ENCODE results near the gene ZGLP1.
A peak's percentile ranks its signal among the peaks of the same experiment; 100 is the strongest.
"Not testable (repeated sequence)": the region's sequence is repeated elsewhere in the genome, so short reads cannot be mapped to it uniquely, and the experiment has no call there.

The ZGLP1 gene

DNA sequence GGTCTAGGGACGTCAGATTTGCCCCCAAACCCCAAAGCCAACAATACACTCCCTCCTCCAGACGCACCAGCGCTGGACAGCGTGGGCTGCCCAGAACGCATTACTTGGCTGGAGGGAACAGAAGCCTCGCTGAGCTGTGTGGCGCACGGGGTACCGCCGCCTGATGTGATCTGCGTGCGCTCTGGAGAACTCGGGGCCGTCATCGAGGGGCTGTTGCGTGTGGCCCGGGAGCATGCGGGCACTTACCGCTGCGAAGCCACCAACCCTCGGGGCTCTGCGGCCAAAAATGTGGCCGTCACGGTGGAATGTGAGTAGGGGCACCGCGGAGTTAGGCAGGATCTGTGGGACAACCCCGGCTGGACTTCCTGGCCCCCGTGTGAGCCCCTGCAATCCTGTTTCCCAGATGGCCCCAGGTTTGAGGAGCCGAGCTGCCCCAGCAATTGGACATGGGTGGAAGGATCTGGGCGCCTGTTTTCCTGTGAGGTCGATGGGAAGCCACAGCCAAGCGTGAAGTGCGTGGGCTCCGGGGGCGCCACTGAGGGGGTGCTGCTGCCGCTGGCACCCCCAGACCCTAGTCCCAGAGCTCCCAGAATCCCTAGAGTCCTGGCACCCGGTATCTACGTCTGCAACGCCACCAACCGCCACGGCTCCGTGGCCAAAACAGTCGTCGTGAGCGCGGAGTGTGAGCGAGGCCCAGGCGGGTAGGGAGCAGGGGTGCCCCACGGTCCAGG lies 15.8 kb downstream of the ZGLP1 start:
- DNase-seq (ENCODE audit: low read depth), result no peak

DNA sequence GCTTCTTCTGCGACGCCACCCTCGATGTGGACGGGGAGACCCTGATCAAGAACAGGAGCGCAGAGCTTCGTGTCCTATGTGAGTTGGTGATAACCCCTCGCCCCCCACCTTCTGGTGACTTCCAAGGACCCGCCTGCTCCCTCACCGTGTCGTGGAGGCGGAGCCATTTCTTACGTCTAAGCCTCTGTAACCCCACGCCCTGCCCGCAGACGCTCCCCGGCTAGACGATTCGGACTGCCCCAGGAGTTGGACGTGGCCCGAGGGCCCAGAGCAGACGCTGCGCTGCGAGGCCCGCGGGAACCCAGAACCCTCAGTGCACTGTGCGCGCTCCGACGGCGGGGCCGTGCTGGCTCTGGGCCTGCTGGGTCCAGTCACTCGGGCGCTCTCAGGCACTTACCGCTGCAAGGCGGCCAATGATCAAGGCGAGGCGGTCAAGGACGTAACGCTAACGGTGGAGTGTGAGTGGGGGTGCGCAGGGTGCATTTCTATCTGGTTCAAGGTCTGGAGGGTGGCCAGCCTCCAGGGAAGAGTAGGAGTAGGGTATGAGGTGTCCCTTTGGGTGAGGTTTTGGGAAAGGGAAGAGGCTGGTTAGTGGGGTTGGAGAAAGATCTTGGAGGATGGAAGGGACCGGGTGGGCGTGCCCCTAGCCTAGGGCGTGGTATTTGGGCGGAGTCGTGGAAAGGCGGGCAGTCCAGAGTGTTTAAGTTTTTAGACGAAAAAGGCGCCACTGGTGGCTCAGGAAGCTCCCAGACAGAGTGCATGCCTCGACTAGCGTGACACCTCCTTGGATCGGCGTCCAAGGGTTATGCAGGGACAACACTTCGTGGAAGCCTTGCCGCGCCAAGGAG lies 16.6 kb downstream of the ZGLP1 start:
- no peak for DNase-seq (ENCODE audit: low read depth)

- peak; percentile 49 for DNase-seq (ENCODE audit: low read depth)
Measured at GRCh38 chr19:10292206-10292788, 17.3 kb downstream of the ZGLP1 start.

DNA sequence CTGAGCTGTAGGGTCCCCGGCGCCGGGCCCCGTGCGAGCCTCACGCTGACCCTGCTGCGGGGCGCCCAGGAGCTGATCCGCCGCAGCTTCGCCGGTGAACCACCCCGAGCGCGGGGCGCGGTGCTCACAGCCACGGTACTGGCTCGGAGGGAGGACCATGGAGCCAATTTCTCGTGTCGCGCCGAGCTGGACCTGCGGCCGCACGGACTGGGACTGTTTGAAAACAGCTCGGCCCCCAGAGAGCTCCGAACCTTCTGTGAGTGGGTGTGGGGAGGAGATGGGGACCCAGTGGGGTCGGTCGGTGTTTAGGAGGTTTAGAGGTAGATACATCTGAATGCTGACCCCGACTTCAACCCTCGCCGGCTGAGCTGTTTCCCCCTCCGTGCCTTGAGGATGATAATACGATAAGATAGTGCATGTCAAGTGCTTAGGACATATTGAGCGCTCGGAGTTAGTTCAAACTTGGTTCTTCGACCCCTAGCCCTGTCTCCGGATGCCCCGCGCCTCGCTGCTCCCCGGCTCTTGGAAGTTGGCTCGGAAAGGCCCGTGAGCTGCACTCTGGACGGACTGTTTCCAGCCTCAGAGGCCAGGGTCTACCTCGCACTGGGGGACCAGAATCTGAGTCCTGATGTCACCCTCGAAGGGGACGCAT lies 17.9 kb downstream of the ZGLP1 start:
- no peak for DNase-seq (ENCODE audit: low read depth)

- DNase-seq (ENCODE audit: low read depth), result no peak
Measured at GRCh38 chr19:10290876-10291553, 18.6 kb downstream of the ZGLP1 start.

- DNase-seq (ENCODE audit: low read depth), result no peak
Measured at GRCh38 chr19:10290357-10290875, 19.2 kb downstream of the ZGLP1 start.

- DNase-seq (ENCODE audit: low read depth), result no peak
Measured at GRCh38 chr19:10289836-10290356, 19.7 kb downstream of the ZGLP1 start, which contains the start of gene ICAM5. TSS of gene ICAM5 (plus strand) at chr19:10289952. CDS start at chr19:10290044, 92 bp downstream.

DNA sequence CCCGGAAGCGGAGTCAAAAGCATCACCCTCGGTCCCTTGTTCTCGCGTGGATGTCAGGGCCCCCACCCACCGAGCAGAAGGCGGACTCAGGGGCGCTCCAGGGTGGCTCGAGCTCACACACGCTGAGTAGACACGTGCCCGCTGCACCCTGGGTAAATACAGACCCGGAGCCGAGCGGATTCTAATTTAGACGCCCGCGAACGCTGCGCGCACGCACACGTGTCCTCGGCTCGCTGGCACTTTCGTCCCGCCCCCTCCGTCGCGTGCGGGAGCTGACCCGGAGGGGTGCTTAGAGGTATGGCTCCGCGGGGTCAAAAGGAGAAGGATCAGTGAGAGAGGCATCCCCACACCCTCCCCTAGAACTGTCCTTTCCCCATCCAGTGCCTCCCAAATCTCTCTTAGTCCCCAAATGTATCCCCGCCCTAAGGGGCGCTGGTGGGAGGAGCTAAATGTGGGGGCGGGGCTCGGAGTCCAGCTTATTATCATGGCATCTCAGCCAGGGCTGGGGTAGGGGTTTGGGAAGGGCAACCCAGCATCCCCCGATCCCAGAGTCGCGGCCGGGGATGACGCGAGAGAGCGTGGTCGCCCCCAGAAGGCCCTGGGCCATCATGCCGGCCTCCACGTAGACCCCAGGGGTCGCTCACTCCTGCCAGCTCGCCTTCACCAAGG lies 20.3 kb downstream of the ZGLP1 start:
- peak; percentile 46 for DNase-seq (ENCODE audit: low read depth)

DNA sequence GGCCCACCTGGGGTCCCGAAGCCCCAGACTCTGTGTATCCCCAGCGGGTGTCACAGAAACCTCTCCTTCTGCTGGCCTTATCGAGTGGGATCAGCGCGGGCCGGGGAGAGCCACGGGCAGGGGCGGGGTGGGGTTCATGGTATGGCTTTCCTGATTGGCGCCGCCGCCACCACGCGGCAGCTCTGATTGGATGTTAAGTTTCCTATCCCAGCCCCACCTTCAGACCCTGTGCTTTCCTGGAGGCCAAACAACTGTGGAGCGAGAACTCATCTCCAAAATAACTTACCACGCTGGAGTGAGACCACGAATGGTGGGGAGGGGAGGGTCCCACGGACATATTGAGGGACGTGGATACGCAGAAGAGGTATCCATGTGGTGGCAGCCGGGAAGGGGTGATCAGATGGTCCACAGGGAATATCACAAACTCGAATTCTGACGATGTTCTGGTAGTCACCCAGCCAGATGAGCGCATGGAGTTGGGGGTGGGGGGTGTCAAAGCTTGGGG lies 20.9 kb downstream of the ZGLP1 start:
- no peak for DNase-seq (ENCODE audit: low read depth)

DNA sequence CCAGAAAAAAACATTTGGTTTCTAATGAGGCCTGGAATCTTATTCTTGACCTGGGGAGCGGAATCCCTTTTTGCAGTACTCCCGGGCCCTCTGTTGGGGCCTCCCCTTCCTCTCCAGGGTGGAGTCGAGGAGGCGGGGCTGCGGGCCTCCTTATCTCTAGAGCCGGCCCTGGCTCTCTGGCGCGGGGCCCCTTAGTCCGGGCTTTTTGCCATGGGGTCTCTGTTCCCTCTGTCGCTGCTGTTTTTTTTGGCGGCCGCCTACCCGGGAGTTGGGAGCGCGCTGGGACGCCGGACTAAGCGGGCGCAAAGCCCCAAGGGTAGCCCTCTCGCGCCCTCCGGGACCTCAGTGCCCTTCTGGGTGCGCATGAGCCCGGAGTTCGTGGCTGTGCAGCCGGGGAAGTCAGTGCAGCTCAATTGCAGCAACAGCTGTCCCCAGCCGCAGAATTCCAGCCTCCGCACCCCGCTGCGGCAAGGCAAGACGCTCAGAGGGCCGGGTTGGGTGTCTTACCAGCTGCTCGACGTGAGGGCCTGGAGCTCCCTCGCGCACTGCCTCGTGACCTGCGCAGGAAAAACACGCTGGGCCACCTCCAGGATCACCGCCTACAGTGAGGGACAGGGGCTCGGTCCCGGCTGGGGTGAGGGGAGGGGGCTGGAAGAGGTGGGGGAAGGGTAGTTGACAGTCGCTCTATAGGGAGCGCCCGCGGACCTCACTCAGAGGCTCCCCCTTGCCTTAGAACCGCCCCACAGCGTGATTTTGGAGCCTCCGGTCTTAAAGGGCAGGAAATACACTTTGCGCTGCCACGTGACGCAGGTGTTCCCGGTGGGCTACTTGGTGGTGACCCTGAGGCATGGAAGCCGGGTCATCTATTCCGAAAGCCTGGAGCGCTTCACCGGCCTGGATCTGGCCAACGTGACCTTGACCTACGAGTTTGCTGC lies 22.5 kb downstream of the ZGLP1 start, which contains the start of gene ICAM4:
TSS of gene ICAM4 (plus strand) at position 153 of the 935 bp plus-strand sequence. CDS start at position 211, 58 bp downstream.
- no peak for DNase-seq (ENCODE audit: low read depth)

DNA sequence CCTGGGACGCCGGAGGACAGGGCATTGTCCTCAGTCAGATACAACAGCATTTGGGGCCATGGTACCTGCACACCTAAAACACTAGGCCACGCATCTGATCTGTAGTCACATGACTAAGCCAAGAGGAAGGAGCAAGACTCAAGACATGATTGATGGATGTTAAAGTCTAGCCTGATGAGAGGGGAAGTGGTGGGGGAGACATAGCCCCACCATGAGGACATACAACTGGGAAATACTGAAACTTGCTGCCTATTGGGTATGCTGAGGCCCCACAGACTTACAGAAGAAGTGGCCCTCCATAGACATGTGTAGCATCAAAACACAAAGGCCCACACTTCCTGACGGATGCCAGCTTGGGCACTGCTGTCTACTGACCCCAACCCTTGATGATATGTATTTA lies 24.2 kb downstream of the ZGLP1 start:
- DNase-seq (ENCODE audit: low read depth), result no peak

DNA sequence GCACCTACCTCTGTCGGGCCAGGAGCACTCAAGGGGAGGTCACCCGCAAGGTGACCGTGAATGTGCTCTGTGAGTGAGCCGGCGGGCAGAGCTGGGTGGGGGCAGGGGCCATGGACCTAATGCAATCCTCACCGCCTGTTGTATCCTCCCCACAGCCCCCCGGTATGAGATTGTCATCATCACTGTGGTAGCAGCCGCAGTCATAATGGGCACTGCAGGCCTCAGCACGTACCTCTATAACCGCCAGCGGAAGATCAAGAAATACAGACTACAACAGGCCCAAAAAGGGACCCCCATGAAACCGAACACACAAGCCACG lies 24.7 kb downstream of the ZGLP1 start:
- DNase-seq (ENCODE audit: low read depth), result no peak

DNA sequence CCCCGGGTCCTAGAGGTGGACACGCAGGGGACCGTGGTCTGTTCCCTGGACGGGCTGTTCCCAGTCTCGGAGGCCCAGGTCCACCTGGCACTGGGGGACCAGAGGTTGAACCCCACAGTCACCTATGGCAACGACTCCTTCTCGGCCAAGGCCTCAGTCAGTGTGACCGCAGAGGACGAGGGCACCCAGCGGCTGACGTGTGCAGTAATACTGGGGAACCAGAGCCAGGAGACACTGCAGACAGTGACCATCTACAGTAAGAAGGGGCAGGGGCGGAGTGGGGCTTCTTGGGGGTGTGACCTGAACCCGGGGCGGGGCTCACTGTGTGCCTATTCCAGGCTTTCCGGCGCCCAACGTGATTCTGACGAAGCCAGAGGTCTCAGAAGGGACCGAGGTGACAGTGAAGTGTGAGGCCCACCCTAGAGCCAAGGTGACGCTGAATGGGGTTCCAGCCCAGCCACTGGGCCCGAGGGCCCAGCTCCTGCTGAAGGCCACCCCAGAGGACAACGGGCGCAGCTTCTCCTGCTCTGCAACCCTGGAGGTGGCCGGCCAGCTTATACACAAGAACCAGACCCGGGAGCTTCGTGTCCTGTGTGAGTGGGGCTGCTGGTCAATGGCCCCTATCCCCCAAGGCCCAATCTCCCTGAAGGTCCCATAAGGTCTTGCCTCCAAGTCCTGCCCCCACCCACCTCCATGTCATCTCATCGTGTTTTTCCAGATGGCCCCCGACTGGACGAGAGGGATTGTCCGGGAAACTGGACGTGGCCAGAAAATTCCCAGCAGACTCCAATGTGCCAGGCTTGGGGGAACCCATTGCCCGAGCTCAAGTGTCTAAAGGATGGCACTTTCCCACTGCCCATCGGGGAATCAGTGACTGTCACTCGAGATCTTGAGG lies 25.3 kb downstream of the ZGLP1 start:
- no peak for DNase-seq (ENCODE audit: low read depth)

DNA sequence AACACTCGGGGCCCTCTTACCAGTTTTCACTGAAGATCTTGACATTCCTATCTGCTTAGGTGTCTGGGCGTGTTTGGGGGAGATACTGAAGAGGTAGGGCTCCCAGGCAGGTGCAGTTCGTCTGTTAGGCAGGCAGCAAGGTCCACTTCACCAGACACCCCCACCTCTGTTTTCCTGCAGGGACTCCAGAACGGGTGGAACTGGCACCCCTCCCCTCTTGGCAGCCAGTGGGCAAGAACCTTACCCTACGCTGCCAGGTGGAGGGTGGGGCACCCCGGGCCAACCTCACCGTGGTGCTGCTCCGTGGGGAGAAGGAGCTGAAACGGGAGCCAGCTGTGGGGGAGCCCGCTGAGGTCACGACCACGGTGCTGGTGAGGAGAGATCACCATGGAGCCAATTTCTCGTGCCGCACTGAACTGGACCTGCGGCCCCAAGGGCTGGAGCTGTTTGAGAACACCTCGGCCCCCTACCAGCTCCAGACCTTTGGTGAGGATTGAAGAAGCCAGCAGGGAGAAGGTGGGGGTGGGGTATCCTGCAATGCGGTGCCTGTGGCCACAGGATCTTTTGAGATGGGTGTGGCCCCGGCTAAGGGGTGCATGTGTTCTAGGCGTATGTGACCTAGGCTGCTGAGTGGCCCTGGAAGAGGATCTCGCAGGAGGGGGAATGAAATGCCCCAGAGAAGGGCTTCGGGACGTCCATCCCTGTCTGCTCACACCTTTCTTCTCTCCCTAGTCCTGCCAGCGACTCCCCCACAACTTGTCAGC lies 26.1 kb downstream of the ZGLP1 start:
- DNase-seq (ENCODE audit: low read depth), result no peak

- DNase-seq (ENCODE audit: low read depth), result not testable (repeated sequence)
Measured at GRCh38 chr19:10282043-10282442, 27.6 kb downstream of the ZGLP1 start.

- no peak for DNase-seq (ENCODE audit: low read depth)
Measured at GRCh38 chr19:10279737-10280442, 29.7 kb downstream of the ZGLP1 start.

- no peak for DNase-seq (ENCODE audit: low read depth)
Measured at GRCh38 chr19:10278935-10279334, 30.7 kb downstream of the ZGLP1 start.

Data from T follicular helper cell (primary cell).